OCI-LY3 (cell line): Measurements from ENCODE around the gene ZNF587.
"Not testable (repeated sequence)": the region's sequence is repeated elsewhere in the genome, so short reads cannot be mapped to it uniquely, and the experiment has no call there.

Experiments used
- CTCF ChIP-seq: fragments of 200-600, 300-600 bp; sonication (generic); IDR thresholded peaks from 2 replicates; pipeline ENCODE4 v1.5.1; 2014; ENCODE audit warnings: antibody characterized with exemption, low read length, low read depth
- EZH2phosphoT487 ChIP-seq: fragments of 200-600 bp; shearing (Covaris generic); IDR thresholded peaks from 2 replicates; pipeline ENCODE4 v1.6.1; 2018; ENCODE audit warnings: antibody characterized with exemption, mixed run types, low read depth

GRCh38 chr19:57847164-57847563 is 2.5 kb upstream of the ZNF587 start:
- TF ChIP-seq CTCF, EZH2phosphoT487: not testable (repeated sequence)
